GM10248 (cell line): ENCODE results near the gene PLEKHA7.

Experiments
- CTCF ChIA-PET: fragments of 300-600 bp; sonication (Branson Sonifier 250); formaldehyde crosslinking; extraction: SDS; loops from one replicate; lab custom pipeline; 2021; ENCODE audit warnings: antibody characterized with exemption; lab: Yijun Ruan, JAX
- POLR2A ChIA-PET: fragments of 350-650 bp; sonication (Branson Sonifier 250); formaldehyde crosslinking; extraction: SDS; loops from one replicate; lab custom pipeline; 2020; ENCODE audit warnings: antibody characterized with exemption; lab: Yijun Ruan, JAX
- DNase-seq: peaks from one replicate; pipeline ENCODE4 v3.0.0; 2012; ENCODE audit errors: extremely low spot score
- CTCF ChIP-seq: IDR thresholded peaks from 2 replicates; pipeline ENCODE4 v1.5.1; 2012; ENCODE audit warnings: mild to moderate bottlenecking, low read depth; ENCODE audit errors: extremely low read depth, missing control alignments, control extremely low read depth

Gene PLEKHA7

GRCh38 chr11:16764888-16765287 lies 249.3 kb downstream of the PLEKHA7 start:
- CTCF ChIA-PET: interaction anchor here (1.3 to 13.6 kb wide), 2 partner anchors 12 to 21 kb away, joined by 3 to 148 read pairs; no protein-coding TSS in a partner anchor

GRCh38 chr11:16763746-16764145 lies 250.5 kb downstream of the PLEKHA7 start:
- ChIA-PET CTCF (interaction anchor here (1.1 to 13.6 kb wide), 2 partner anchors 22 kb away, joined by 3 to 148 read pairs; no protein-coding TSS in a partner anchor), POLR2A (no interaction called here)
- no peak for TF ChIP-seq CTCF
- no peak for DNase-seq

More at GRCh38 chr11:16764888-16765287, 249.3 kb downstream of the PLEKHA7 start:
- no peak for TF ChIP-seq CTCF
- DNase-seq: no peak
- POLR2A ChIA-PET: no interaction called here

- ChIA-PET POLR2A (no interaction called here), CTCF (no interaction called here)
- DNase-seq: no peak
- no peak for TF ChIP-seq CTCF
Measured at GRCh38 chr11:16759857-16760508, 254.2 kb downstream of the PLEKHA7 start.

GRCh38 chr11:16758382-16759024 lies 255.7 kb downstream of the PLEKHA7 start:
- TF ChIP-seq CTCF: no peak
- ChIA-PET POLR2A (interaction anchor here (0.6 kb wide), 1 partner anchor 1543 kb away, joined by 5 read pairs; no protein-coding TSS in a partner anchor), CTCF (interaction anchor here (0.9 kb wide), 1 partner anchor 13 kb away, joined by 3 read pairs; no protein-coding TSS in a partner anchor)
- no peak for DNase-seq

- no peak for TF ChIP-seq CTCF
- DNase-seq: no peak
- ChIA-PET CTCF (interaction anchor here (1.8 to 5.2 kb wide), 2 partner anchors 9 to 36 kb away, joined by 8 to 21 read pairs; no protein-coding TSS in a partner anchor), POLR2A (interaction anchor here (1.1 kb wide), 1 partner anchor 12 kb away, joined by 5 read pairs; the partner anchor contains the start of gene C11orf58)
Measured at GRCh38 chr11:16750417-16750816, 263.8 kb downstream of the PLEKHA7 start.

- CTCF ChIA-PET: interaction anchor here (0.9 to 5.2 kb wide), 3 partner anchors 8 to 37 kb away, joined by 3 to 21 read pairs (median 8); no protein-coding TSS in a partner anchor
- no peak for TF ChIP-seq CTCF
- no peak for DNase-seq
- POLR2A ChIA-PET: interaction anchor here (1.1 kb wide), 1 partner anchor 11 kb away, joined by 5 read pairs; the partner anchor contains the start of gene C11orf58
Measured at GRCh38 chr11:16749666-16750065, 264.5 kb downstream of the PLEKHA7 start.
